NCI-H128 (cell line): Measurements from ENCODE around the gene TMEM198.
A peak's percentile ranks its signal among the peaks of the same experiment; 100 is the strongest.

ENCODE experiments used
- DNase-seq: peaks from one replicate; lab custom pipeline; 2025; ENCODE audit not compliant: unreplicated experiment; lab: John Stamatoyannopoulos, UW

TMEM198 gene

DNA sequence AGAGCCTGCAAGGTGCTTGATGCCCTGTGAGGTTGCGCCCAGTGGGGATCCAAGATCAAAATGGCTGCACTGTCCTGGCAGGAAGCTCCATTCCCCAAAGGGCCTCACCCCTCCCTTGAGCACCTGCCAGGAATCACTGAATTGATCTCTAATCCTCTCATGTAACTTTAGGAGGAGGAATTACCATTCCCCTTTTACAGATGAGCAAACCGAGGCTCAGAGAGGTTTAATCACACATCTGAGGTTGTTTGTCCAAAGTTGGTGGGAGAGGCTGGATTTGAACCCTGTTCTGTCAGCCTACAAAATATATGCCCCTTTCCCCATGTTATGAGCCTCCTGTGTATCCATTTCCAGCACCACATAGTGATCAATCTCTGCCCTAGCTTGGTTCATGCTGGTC lies 19.0 kb upstream of the TMEM198 start:
- DNase-seq: no peak

DNA sequence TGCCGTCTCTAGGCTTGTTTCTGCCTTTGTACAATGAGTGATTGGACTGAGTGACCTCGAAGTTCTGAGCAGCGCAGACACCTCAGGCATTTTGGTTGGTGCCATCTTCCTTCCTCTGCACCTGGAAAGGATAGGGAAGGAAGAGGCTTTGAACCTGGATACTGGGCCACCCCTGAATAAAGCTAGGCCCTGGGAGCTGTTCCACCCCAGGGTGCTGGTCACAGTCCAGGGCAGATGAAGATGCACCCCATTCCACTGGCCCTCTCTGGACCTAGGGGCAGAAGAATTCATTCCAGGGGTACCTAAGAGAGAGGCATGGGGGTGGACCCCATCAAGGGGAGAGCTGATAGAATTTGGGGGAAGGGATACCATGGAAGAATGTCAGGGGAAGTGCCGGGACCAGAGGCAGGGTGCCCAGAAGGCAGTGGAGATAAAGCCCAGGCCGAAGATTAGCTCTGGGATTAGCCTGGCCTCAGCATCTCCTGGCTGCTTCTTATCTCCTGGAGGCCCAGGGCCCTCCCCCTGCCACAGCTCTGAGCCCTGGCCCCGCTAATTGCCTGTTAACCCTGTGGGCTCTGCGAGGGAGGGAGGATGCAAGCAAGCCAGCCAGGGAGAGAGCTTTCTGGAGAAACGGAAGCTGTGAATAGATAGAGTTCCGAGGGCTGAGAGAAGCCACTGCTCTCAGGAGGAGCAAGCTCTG lies 18.1 kb upstream of the TMEM198 start:
- DNase-seq: no peak

DNA sequence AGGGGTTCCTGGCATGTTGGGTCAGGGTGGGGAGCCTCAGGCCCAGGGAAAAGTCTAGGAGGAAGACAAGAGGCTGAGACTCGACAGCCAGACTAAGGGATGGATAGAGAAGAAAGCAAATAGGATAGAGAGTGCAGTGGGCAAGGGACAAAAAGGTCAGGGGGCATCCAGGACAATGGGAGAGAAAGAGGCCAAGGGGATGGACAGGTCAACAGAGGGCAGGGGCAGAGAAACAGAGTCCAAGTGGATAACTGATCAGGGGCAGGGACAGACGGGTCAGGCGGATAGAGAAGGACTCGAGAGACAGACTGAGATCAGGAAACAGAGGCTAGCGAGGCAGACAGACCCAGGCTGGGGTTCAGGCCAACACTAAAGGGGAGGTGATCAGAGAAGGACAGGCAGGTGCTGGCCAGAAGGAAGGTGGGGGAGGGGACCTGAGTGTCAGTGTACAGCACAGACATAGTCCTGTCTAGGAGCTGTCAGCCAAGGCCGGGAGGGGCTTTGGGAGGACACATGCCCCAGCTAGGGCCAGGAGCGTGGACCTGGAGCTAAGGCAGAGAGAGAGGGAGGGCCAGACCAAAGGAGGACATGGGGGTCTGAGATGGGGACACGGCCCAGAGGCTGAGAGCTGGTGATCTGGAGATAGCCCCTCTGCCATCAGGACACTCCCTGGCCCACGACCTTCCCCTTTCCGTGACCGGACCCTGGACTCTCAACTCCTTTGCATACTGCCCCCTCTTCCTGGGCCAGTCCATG lies 17.3 kb upstream of the TMEM198 start:
- DNase-seq: no peak

DNA sequence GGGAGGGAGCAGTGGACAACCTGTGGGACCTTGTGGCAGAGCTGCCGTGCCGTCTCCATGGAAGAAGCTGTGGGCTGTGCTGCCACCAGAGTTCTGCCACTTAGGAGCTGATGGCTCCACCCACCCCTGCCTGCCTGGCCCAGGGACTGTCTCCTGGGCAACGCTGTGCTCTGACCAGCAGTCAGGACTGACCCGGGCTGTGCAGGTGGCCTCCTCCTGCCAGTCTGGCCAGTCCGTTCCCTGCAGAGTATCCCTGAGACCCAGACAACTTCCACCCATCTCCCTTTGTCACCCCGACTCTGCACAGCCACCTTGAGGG lies 16.8 kb upstream of the TMEM198 start:
- no peak for DNase-seq

DNA sequence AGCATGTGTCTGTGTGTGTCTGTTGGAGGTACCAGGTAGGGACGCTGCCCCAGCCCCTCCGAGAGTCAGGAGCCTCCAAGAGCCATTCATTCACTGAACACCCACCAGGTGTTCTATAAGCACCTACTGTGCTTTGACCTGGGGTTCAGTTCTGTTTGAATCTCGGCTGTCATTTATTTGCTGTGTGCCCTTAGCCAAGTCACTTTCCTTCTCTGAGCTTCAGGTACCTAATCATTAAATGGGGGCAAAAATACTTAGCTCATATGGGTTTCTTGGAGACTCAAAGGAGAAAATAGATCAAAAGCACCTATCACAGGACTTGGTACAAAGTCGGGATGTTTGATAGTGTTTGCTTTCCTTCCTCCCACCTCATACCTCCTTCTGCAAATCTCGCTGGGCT lies 16.4 kb upstream of the TMEM198 start:
- no peak for DNase-seq

DNA sequence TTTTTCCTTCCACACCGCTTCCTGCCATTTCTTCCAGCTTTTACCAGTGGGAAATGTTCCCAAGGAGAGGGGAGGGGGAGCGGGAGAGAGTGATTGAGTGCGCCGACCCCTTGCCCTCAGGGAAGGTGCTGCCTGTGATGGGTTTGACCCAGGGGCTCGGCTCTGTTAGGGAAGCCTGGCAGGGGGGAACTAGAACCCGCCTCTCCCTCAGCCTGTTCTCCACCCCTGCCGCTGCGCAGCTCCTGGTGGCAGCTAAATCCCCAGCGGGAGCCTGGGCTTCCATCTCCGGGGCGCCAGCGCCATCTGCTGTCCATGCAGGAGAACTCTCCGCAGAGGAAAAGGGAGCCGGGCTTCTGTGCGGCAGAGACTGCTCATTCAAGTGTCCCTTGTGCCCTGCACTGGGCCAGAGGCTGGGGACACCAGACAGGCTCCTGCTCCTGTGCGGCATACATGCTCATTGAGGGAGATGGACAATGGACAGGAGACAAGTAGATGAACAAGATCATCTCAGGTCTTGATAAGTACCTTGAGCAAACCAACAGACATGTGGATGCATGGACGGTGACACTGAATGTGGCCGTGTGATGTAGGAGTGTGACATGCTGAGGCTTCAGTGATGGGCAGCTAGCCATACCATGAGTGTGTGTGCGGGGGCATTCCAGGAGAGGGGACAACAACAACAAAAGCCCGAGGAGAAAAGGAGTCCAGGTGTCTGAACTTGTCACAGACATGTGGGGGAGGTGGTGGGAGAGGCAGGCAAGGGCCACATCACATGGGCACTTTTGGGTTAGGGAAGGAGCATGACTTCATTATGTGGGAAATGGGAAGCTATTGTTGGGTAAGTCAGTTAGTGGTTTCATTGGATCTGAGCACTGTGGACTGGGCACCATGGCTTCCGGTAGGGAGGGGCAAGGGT lies 13.5 kb upstream of the TMEM198 start:
- DNase-seq: peak; percentile 45

DNA sequence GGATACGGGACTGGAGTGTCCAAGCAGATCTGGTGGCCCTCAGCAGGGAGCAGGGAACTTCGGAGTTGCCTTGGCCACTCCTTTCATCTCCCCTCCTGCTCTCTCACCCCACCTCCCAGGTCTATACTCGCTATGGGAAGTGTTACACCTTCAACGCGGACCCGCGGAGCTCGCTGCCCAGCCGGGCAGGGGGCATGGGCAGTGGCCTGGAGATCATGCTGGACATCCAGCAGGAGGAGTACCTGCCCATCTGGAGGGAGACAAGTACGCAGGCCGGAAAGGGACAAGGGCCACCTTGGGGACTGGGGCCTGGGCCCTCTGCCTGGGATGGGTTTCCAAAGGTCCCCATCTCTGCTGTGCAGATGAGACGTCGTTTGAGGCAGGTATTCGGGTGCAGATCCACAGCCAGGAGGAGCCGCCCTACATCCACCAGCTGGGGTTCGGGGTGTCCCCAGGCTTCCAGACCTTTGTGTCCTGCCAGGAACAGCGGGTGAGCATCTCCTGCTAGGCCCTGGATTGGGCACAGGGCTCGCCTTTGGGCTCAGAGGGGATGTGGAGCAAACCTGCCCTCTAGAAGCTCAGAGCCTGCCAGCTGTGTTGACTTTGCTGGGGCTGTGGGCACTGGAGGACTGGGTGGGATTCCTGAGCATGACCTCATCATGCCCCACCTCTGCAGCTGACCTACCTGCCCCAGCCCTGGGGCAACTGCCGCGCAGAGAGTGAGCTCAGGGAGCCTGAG lies 12.0 kb upstream of the TMEM198 start:
- no peak for DNase-seq

DNA sequence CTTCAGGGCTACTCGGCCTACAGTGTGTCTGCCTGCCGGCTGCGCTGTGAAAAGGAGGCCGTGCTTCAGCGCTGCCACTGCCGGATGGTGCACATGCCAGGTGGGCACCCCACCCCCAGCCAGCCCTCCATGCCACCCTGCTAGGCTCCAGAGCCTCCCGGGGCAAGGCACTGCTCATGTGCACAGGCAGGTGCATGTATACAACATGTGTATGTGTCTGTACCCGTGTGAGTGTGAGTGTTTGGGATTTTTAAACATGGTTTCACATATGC lies 11.5 kb upstream of the TMEM198 start:
- DNase-seq: no peak

DNA sequence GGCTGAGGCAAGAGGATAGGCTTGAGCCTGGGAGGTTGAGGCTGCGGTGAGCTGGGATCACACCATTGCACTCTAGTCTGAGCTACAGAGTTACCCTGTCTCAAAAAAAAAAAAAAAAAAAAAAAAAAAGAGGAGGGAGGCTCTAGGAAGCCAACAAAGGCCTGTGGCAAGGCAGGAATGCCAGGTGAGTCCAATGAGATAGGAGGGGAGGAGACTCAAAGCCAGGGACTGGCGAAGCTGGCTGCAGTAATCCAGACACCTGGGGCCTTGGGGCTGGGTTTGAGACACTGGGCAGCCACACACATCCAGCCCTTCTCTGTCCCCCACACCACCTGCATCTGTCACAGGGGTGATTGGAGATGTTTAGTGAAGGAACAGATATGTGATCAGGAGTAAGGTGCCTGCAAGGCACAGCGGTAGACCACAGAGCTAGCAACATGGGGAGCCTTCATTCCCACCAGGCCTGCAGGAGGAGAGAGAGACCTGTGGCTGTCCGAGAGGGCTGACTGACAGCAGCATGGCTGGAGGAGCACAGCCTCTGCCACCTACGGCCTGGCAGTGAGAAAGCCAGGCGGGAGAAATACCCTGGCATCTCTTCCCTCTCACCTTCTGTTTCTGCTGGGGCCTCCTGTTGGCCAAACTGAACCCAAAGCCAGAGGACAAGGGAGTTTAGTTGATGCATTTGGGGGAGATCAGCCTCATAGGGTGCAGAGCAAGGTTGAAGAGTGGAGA lies 9.7 kb upstream of the TMEM198 start:
- no peak for DNase-seq

DNA sequence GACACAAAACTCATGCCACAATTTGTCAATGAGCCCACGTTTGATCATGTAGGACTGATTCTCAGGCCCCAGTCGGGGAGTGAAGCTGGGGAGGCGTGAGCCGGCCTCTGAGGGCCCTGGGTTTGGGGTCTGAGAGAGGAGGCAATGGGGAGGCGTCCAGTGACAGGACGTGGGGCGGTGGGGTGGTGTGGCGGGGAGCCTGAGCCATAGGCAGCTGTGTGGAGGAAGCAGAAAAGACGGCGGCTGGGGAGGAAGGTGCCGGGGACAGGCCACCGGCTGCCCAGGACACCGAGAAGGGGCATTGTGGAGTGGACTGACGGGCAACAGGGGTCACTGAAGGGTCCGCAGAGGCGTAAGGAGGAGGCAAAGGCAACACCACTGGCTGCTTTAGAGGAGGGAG lies 7.4 kb upstream of the TMEM198 start:
- DNase-seq: no peak

DNA sequence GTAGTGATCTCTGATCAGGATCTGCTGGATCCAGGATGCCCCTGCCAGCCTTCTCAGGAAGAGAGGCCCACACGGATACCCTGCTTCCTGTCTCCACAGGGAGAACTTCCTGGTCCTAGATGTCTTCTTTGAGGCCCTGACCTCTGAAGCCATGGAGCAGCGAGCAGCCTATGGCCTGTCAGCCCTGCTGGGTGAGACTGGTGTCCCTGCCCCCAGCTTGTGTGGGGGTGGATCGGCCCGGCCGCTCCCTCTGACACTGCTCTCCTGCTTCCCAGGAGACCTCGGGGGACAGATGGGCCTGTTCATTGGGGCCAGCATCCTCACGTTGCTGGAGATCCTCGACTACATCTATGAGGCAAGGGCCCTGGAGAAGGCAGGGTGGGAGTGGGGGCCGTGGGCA lies 6.9 kb upstream of the TMEM198 start:
- no peak for DNase-seq

DNA sequence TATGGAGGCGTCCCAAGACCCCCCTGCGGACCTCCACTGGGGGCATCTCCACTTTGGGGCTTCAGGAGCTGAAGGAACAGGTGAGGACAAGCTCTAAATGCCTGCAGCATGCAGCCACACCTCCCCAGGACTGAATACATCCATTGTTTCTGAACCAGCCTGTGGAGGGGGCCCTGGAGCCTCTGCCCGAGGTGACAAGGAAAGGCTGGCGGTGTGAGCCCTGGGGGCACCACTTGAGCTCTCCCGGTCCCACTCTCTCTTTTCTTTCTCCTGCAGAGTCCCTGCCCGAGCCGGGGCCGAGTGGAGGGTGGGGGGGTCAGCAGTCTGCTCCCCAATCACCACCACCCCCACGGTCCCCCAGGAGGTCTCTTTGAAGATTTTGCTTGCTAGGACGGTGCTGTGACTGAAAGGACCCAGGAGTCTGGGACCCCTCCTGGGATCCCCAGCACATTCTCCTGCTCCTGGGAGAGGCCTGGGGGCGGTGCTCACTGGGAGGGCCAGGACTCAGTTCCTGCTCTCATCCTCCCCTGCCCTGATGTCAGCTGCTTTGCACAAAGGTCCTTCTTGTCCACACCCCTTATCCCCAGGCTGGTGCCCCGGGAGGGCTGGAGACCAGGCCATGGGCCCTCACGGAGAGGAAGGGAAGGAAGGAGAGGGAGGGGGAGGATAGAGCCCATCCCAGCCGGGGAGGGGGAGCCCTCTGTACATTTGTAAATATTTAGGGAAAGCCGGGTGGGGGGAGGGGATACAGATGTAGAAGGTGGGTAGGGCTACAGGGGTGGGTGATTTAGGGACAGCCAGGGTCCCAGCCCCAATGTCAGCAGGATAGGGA lies 6.0 kb upstream of the TMEM198 start:
- no peak for DNase-seq

DNA sequence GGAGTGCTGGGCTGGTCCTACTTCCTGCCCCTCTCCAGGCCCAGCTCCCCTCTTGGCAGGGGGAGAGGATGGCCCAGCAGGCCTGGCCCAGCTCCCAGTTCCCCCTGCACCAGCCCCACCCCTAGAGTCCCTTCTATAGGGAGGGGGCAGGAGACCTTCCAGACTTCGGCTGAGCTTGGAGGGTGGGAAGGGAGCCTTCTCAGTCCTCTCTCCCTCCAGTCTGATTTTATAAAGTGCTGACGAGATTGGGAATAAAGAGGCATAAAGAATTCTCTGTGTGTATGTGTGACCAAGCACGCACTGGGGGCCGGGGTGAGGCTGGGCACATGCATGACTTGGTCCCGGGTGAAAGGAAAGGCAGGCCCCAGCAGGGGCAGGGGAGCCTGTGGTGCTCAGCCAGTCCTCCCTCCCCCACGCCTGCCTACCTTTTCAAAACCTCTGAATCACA lies 5.3 kb upstream of the TMEM198 start:
- DNase-seq: no peak

DNA sequence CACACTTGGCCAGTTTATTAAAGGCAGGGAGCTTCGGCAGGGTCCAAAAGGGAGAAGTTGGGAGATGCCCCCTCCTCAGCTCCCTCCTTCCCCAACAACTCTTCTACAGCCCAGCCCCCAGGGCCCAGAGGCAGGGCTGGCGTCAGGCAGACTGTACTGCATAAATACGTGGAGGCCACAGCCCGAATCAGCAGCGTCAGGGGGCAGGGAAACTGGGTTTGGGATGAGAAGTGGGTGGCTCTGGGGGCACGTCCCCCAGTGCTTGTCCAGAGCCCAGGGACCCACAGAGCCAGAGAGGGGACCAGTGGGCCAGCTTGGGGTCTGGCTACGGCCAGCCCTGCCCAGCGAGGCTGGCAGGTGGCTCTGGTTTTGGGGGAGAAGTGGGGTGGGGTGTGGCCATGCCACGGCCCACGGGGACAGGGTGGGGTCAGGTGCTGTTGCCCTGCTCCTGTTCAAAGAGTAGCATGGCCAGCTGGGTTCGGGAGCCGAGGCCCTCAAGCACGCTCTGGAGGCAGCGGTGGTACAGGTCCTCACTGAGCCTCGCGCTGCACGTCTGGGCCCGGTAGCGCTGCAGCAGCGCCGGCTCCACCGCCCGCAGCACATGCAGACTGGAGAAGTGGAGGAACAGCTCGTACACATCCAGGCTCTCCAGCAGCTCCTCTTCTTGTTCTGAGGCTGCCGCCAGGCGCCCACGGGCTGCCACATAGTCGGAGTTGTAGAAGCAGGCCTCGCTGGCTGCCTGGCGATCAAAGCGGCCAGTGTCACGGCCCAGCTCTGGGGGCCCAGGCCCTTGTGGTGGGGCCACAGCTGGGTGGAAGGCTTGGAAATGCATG lies 4.7 kb upstream of the TMEM198 start:
- DNase-seq: no peak

DNA sequence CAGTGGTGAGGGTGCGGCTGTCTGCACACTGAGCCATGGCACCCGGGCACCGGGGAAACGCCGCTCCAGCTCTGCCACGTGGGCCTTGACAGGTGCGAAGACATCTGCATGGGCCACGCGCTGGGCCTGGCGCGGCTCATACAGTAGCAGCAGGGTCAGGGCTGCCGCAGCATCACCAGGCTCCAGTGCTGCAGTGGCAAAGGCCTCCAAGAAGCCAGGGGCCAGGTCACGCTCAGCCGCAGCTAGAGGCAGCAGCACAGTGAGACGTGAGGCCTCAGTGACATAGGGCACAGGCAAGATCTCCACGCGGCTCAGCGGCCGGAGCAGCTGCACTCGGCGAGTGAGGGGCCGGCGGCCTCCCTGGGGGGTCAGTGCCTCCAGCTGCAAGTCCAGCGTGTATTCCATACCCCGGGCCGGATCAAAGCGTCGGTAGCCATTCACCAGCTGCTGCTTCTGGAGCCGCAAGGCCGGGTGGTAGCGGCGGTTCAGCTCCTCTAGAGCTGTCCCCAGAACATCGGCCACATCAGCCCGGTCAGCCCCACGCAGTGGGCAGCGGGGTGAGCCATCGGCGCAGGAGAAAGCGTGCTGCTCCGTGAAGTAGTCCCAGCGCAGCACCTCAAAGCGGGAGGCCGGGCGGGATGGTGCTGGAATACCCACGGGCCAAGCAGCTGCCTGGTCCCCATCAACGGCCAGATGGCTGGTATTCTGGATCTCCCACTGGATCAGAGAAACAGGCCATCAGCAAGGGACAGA lies 3.7 kb upstream of the TMEM198 start:
- DNase-seq: no peak

DNA sequence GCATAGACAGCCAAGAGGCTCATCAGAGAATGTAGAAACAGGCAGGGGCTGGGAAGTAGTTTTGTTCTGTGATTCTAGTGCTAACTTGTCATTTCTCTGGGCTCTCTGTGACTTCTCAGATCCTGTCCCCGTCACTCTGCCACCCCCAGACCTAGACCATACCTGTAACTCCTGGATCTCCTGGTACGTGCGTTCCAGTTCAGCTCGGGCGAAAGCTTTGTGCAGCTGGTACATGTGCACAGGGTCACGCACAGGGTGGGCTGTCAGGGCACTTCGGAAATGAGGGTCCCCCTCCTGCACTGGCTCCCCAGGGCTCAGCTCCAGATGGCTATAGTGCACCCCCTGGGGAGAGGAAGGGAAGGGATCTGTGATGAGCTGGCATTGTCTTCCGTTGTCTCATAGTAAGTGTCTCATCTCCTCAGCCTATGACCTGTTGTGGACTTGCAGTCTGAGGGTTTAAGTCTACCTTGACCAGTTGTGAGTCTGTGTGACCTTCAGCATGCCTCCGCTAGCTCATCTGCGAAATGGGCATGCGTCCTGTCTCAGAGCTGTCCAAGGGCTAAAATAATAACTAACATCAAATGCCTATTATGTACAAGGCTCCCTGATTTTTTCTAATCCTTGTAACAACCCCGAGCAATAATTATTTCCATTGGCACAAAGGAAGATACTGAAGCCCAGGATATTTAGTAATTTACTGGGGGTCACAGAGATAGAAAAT lies 2.9 kb upstream of the TMEM198 start:
- no peak for DNase-seq

DNA sequence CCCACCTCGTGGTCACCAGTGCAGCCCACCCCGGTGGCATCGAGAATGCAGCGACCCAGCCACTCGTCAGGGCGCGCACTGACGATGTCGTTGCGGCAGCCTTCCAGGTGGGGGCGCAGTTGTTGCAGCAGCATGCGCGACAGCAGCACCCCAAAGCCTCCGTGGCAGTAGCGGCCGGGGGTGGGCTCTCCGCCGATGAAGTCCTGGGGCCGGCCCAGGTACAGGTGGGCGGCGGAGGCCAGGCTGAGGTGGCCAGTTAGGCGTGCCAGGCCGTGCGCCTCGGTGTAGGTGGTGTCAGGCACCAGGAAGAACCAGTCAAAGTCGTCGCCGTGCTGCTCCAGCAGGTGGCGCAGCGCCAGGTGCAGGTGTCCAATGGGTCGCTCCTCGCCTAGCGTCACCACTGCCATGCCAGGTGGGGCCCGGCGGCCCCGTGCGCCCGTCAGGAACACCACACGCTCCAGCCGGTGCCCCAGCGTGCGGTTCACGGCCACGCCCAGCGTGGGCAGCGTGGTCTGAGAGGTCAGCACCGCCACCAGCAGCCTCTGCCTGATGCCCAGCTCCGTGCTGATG lies 2.1 kb upstream of the TMEM198 start:
- peak; percentile 56 for DNase-seq
